Bone marrow (tissue), 2 donors: Measurements from ENCODE around the gene USP17L15.
"Not testable (repeated sequence)": the region's sequence is repeated elsewhere in the genome, so short reads cannot be mapped to it uniquely, and the experiment has no call there.

Experiments used
- DNase-seq, 2 donors: peaks; one replicate each; lab custom pipeline; 2025; lab: John Stamatoyannopoulos, UW

USP17L15 gene

GRCh38 chr4:9234085-9234484 lies at the start of gene USP17L15:
Gene USP17L15 (plus strand): TSS chr4:9234385. CDS start chr4:9234385, 0 bp downstream.
- not testable (repeated sequence) for DNase-seq

- DNase-seq: not testable (repeated sequence)
These were observed 23.8 kb upstream of the USP17L15 start, which contains the start of gene USP17L10 for GRCh38 chr4:9210357-9210756. Gene USP17L10 (plus strand): TSS chr4:9210657. CDS start chr4:9210657, 0 bp downstream.

GRCh38 chr4:9214701-9215100 lies 19.5 kb upstream of the USP17L15 start:
- DNase-seq: not testable (repeated sequence)

GRCh38 chr4:9215105-9215504 lies 19.1 kb upstream of the USP17L15 start, which contains the start of gene USP17L11:
Gene USP17L11 (plus strand): TSS chr4:9215405. CDS start chr4:9215405, 0 bp downstream.
- not testable (repeated sequence) for DNase-seq

- not testable (repeated sequence) for DNase-seq
These were observed 14.3 kb upstream of the USP17L15 start, which contains the start of gene USP17L12 for GRCh38 chr4:9219852-9220251. Gene USP17L12 (plus strand): TSS chr4:9220152. CDS start chr4:9220152, 0 bp downstream.

GRCh38 chr4:9224596-9224995 lies 9.6 kb upstream of the USP17L15 start, which contains the start of gene USP17L13:
Gene USP17L13 (plus strand): TSS chr4:9224896. CDS start chr4:9224896, 0 bp downstream.
- not testable (repeated sequence) for DNase-seq

- not testable (repeated sequence) for DNase-seq
These were observed 3.9 kb upstream of the USP17L15 start for GRCh38 chr4:9230249-9230648.

- not testable (repeated sequence) for DNase-seq
These were observed 4.3 kb downstream of the USP17L15 start for GRCh38 chr4:9238461-9238860.

GRCh38 chr4:9243579-9243978 lies 9.4 kb downstream of the USP17L15 start, which contains the start of gene USP17L17:
Gene USP17L17 (plus strand): TSS chr4:9243879. CDS start chr4:9243879, 0 bp downstream.
- not testable (repeated sequence) for DNase-seq

- not testable (repeated sequence) for DNase-seq
These were observed 13.9 kb downstream of the USP17L15 start, which contains the start of gene USP17L18 for GRCh38 chr4:9247953-9248680. Gene USP17L18 (plus strand): TSS chr4:9248630. CDS start chr4:9248630, 0 bp downstream.

- not testable (repeated sequence) for DNase-seq
These were observed 18.9 kb downstream of the USP17L15 start, which contains the start of gene USP17L19 for GRCh38 chr4:9253078-9253477. Gene USP17L19 (plus strand): TSS chr4:9253378. CDS start chr4:9253378, 0 bp downstream.

- not testable (repeated sequence) for DNase-seq
These were observed 23.6 kb downstream of the USP17L15 start, which contains the start of gene USP17L20 for GRCh38 chr4:9257824-9258223. Gene USP17L20 (plus strand): TSS chr4:9258124. CDS start chr4:9258124, 0 bp downstream.

- not testable (repeated sequence) for DNase-seq
These were observed 28.4 kb downstream of the USP17L15 start, which contains the start of gene USP17L21 for GRCh38 chr4:9262572-9262971. Gene USP17L21 (plus strand): TSS chr4:9262872. CDS start chr4:9262872, 0 bp downstream.

GRCh38 chr4:9267319-9267718 lies 33.1 kb downstream of the USP17L15 start, which contains the start of gene USP17L22:
Gene USP17L22 (plus strand): TSS chr4:9267619. CDS start chr4:9267619, 0 bp downstream.
- not testable (repeated sequence) for DNase-seq

- not testable (repeated sequence) for DNase-seq
These were observed 37.5 kb downstream of the USP17L15 start for GRCh38 chr4:9271719-9272118.
